ENCODE measurements around the gene GRK4.

- TF ChIP-seq CTCF (IDR thresholded peaks at IDR 0.05; ENCODE audit: insufficient read depth, low read length, poor library complexity, severe bottlenecking) (no peak), EZH2phosphoT487 (conservative IDR thresholded peaks at IDR 0.05; ENCODE audit: low read length) (no peak)
These were observed 58.3 kb downstream of the GRK4 start for GRCh38 chr4:3021627-3022026.
